Choroid plexus epithelial cell (primary cell): Measurements from ENCODE around the gene GNB5.

Source experiments
- DNase-seq: peaks from one replicate; pipeline ENCODE4 v3.0.0-alpha.2; 2010; ENCODE audit warnings: low read depth
- H3K4me3 ChIP-seq: 2 replicates; pipeline ENCODE4 v1.5.1; 2011; ENCODE audit warnings: low read depth, mild to moderate bottlenecking, control low read depth, low read length, moderate library complexity
- TF ChIP-seq, protein P1 (sequence below): conservative IDR thresholded peaks from 2 replicates; pipeline ENCODE4 v1.5.1; 2011; ENCODE audit warnings: low read depth, mild to moderate bottlenecking, control low read depth, inconsistent platforms, low read length, moderate library complexity

GNB5 gene

DNA sequence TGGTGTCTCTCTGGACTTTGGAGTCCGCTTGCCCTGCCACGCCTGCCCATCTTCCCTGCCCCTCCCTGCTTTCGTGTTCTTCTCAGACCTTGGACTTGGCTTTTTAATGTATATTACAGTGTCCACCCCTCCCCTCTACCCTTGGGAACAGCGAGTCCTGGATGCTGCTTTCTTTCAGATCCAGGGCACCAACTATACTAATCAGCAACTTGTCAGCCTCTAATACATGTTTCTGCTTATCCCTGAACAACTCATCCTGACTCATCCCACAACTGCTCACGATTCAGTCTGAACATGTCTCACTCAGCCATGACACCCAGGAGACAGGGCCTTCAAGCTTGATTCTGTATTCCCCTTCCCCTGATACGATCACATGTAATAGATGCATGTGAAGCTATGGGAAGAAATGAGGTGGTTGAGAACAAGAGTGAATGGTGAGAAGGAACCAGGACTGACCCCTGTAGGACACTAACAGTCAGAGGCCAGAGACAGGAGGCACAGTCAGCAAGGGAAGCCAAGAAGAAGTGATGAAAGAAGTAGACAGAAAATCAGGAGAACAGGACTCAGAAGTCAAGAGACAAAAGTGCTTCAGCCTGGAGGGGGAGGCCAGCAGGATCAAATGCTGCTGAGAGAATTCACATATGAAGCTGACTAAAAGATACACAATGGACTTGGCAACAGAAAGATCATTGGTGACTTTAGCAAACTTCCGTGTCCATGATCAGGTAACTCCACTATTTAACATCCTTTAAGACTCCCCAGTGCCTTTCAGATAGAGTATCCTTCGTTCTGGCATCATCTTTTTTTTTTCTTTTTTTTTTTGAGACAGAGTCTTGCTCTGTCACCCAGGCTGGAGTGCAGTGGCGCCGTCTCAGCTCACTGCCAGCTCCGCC, 114.1 kb downstream of the GNB5 start:
- H3K4me3 ChIP-seq: no peak overlapping the region
- DNase-seq: peak; percentile 77
- TF ChIP-seq, protein P1, sequence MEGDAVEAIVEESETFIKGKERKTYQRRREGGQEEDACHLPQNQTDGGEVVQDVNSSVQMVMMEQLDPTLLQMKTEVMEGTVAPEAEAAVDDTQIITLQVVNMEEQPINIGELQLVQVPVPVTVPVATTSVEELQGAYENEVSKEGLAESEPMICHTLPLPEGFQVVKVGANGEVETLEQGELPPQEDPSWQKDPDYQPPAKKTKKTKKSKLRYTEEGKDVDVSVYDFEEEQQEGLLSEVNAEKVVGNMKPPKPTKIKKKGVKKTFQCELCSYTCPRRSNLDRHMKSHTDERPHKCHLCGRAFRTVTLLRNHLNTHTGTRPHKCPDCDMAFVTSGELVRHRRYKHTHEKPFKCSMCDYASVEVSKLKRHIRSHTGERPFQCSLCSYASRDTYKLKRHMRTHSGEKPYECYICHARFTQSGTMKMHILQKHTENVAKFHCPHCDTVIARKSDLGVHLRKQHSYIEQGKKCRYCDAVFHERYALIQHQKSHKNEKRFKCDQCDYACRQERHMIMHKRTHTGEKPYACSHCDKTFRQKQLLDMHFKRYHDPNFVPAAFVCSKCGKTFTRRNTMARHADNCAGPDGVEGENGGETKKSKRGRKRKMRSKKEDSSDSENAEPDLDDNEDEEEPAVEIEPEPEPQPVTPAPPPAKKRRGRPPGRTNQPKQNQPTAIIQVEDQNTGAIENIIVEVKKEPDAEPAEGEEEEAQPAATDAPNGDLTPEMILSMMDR: peak; percentile 27

DNA sequence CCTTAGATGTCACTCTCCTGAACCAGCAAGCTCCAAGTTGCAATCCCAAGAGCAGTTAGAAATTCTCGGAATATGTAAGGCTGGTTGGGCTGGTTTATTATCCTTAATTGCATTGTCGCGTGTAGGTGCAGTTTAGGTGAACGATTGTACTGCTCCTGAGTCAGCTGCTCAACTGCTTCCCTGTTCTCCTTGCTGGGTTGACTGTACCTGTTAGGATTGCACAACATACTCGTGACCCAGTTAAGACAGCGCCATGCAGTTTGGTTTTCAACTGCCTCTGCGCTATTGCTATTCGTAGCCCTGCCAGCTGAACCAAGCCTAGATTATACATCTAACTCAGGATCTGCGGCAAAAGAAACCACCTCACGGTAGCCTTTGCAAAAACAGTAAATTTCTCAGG, 119.6 kb downstream of the GNB5 start:
- TF ChIP-seq, protein P1: no peak

DNA sequence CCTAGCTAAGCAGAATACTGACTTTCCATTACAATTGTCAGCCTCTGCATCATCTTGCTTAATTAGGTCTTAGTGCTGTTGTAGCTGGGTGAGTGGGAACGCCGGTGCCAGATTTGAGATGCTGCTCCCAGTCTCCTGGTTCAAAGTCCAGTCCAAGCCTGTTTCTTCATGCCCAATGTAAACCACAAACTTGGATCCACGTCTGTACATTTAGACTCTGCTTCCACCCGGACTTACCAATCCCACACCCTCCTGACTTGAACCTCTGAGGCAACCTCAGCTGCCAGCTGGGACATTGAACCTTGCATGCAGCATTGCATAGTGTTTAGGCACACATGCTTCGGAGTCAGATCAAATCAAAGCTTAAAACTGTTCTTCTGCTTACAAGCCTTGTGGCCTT, 121.6 kb downstream of the GNB5 start:
- TF ChIP-seq, protein P1: no peak
- H3K4me3 ChIP-seq: no peak overlapping the region
- DNase-seq: no peak

More for the DNA sequence above, 119.6 kb downstream of the GNB5 start:
- no peak for DNase-seq
- H3K4me3 ChIP-seq: no peak overlapping the region

DNA sequence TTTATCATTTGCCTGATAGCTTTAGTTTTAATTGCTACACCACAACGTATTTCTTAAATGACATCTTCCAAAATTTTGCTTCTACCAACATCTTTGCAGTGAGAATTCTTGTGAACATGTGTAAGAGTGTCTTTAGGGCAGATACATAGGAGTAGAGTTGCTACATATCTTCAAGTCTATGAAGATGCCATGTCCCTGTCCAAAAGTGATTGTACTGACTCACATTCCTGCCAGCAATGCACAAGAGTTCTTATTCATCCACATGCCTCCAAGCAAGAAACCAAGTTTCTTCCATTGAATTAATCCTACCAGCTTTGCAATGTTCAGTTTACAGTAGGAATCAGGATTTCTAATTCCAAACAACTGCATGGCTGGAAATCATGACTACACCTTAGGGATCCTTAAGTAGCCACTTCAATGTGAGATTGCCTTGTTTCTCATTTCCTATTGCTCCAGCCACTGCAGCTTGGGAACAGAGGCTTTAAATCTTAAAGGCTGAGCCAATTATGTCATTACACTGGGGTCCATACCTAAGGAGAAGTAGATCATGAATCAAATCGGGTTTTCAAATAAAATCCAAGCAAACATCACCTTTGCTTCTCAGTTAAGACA, 123.1 kb downstream of the GNB5 start:
- TF ChIP-seq, protein P1: no peak
- no peak overlapping the region for H3K4me3 ChIP-seq
- peak; percentile 40 for DNase-seq

DNA sequence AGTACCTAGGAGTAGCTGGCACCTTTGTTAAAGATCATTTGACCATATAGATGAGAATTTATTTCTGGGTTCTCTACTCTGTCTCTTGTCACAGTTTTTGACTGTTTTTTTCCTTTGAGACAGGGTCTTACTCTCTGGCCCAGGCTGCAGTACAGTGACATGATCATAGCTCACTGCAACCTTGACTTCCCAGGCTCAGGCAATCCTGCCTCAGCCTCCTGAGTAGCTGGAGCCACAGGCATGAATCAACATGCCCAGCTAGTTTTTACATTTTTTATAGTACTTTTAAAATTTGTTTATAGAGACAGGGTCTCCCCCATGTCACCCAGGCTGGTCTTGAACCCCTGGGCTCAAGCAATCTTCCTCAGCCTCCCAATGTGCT, 123.7 kb downstream of the GNB5 start:
- H3K4me3 ChIP-seq: no peak overlapping the region
- DNase-seq: no peak
- TF ChIP-seq, protein P1: no peak

DNA sequence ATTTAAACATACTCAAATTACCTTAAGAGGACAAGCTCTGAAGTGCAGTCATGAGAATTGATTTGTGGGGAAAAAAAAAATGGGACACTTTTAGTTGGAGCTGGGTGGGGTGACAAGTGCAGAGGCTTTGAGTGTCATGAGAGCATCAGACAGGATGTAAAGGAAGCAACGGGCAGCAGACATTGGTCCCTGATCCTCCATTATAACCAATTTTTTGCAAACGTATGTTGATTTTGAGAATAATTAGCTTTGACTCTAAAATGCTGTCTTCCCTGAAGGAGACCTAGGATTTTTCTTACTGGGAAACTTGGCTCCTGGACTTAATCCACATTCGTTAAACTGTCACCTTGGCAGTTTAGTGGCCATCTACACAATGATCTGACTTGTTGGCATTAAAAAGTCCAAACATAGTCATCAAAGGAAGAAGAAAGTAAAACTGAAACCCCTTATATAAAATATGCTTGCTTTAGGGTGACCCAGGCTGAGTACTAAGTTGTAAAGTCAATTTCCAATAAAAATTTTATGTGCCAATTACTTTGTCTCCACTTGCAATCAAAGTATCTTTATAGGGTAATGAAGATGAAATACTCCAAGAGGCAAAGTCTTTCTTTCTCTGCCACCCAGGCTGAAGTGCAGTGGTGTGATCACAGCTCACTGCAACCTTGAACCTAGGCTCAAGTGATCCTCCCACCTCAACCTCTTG, 124.2 kb downstream of the GNB5 start:
- H3K4me3 ChIP-seq: no peak overlapping the region
- no peak for DNase-seq
- TF ChIP-seq, protein P1: no peak
